ENCODE results near the gene PAFAH2. TPM values are rescaled to one million over a fixed set of nuclear protein-coding genes. Genes with fewer than 3 reads are reported as not detected.

PAFAH2 gene
- total RNA-seq, 3 donors from 2014 or later (not counting 1 experiment from before 2014, with no cell fraction given), result 39.0 to 95.1 (median 68.6) TPM

DNA sequence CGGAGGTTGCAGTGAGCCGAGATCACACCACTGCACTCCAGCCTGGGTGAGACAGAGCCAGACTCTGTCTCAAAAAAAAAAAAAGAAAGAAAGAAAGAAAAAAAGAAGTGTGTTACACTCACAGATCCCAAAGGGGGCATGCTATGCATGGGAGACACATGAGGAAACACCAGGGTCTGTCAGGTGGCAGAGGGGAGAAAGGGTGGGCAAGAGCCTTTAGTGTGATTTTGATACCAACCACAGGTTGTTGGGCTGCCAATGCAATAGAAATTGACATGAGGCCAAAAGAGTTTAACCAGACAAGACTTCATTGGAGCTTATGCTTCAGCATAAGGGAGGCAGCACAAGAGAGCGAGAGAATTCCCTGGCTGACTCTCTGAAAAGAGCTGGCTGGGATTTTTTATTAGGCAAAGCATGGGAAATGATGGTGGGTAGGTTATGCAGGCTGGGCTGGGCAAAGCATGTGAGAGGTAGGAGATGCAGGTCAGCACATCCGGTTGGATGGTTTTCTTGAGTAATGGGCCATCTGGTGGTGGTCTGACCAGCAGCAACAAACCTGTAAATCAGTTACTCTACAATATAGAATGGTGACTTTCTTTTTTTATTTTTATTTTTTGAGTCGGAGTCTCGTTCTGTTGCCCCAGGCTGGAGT is 12.1 kb upstream of the PAFAH2 start:
- Histone ChIP-seq H3K4me3 (ENCODE audit: low read length) (no peak overlapping the region), H3K4me1 (ENCODE audit: control insufficient read depth, insufficient read depth, low read length) (no peaks in the 10 kb centered on the region), H3K9me3 (ENCODE audit: control insufficient read depth, insufficient read depth, low read length) (no peaks in the 10 kb centered on the region), H3K27me3 (ENCODE audit: control insufficient read depth, insufficient read depth, low read length) (no peaks in the 10 kb centered on the region), H3K36me3 (ENCODE audit: control insufficient read depth, insufficient read depth, low read length) (no peaks in the 10 kb centered on the region), H3K27ac (ENCODE audit: low read length) (no peak overlapping the region)
- no peak overlapping the region for H3K27ac Mint-ChIP-seq
- H3K4me3 Mint-ChIP-seq, result no peak overlapping the region
- DNase-seq (no peak), ATAC-seq (no peak)
- peaks cover 0 to 4% of the 10 kb centered on the region in 2 donors for H3K4me1 Mint-ChIP-seq
- 85% methylated on average over 6 of the region's 6 CpGs for WGBS (ENCODE audit: insufficient coverage)
- intact Hi-C loops (cut with micrococcal nuclease), result no loop called here
- TF ChIP-seq CTCF (IDR thresholded peaks at IDR 0.05), result no peak
- no peaks in the 10 kb centered on the region for H3K36me3 Mint-ChIP-seq
- no peaks in the 10 kb centered on the region for H3K9me3 Mint-ChIP-seq
- peaks cover 0 to 10% of the 10 kb centered on the region in 2 donors for H3K27me3 Mint-ChIP-seq (ENCODE audit: low read depth in 2 of 2)

DNA sequence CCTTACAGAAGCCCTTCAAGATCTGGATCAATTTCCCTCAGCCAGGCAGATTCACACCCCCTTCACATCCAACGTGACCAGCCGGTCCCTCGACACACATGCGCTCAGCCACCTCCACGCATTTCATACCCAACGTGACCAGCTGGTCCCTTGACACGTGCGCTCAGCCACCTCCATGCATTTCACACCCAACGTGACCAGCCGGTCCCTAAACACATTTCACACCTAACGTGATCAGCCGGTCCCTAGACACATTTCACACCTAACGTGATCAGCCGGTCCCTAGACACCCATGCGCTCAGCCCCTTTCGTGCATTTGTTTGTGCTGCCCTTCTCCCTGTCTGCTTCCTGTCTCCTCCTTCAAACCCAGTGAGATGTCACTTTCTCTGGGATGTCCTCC is 8.8 kb upstream of the PAFAH2 start:
- ATAC-seq (no peak), DNase-seq (no peak)
- Mint-ChIP-seq H3K4me3 (no peak overlapping the region), H3K27me3 (ENCODE audit: low read depth in 2 of 2) (peaks cover 0 to 15% of the 10 kb centered on the region in 2 donors), H3K36me3 (no peaks in the 10 kb centered on the region), H3K9me3 (no peaks in the 10 kb centered on the region), H3K27ac (no peak overlapping the region), H3K4me1 (peaks cover 0 to 4% of the 10 kb centered on the region in 2 donors)
- H3K4me1 ChIP-seq (ENCODE audit: control insufficient read depth, insufficient read depth, low read length), result no peaks in the 10 kb centered on the region
- H3K27me3 ChIP-seq (ENCODE audit: control insufficient read depth, insufficient read depth, low read length), result no peaks in the 10 kb centered on the region
- no peaks in the 10 kb centered on the region for H3K9me3 ChIP-seq (ENCODE audit: control insufficient read depth, insufficient read depth, low read length)
- WGBS (ENCODE audit: insufficient coverage), result 92% methylated on average over 16 of the region's 16 CpGs
- intact Hi-C loops (cut with micrococcal nuclease), result no loop called here
- no peaks in the 10 kb centered on the region for H3K36me3 ChIP-seq (ENCODE audit: control insufficient read depth, insufficient read depth, low read length)
- no peak overlapping the region for H3K4me3 ChIP-seq (ENCODE audit: low read length)
- no peak overlapping the region for H3K27ac ChIP-seq (ENCODE audit: low read length)
- TF ChIP-seq CTCF (IDR thresholded peaks at IDR 0.05), result no peak

GRCh38 chr1:26005434-26006105 is 7.7 kb upstream of the PAFAH2 start:
- Histone ChIP-seq H3K27me3 (ENCODE audit: control insufficient read depth, insufficient read depth, low read length) (no peaks in the 10 kb centered on the region), H3K4me1 (ENCODE audit: control insufficient read depth, insufficient read depth, low read length) (no peaks in the 10 kb centered on the region), H3K9me3 (ENCODE audit: control insufficient read depth, insufficient read depth, low read length) (no peaks in the 10 kb centered on the region), H3K4me3 (ENCODE audit: low read length) (no peak overlapping the region), H3K36me3 (ENCODE audit: control insufficient read depth, insufficient read depth, low read length) (no peaks in the 10 kb centered on the region), H3K27ac (ENCODE audit: low read length) (no peak overlapping the region)
- no peak for TF ChIP-seq CTCF (IDR thresholded peaks at IDR 0.05)
- peaks cover 0 to 15% of the 10 kb centered on the region in 2 donors for H3K27me3 Mint-ChIP-seq (ENCODE audit: low read depth in 2 of 2)
- H3K36me3 Mint-ChIP-seq, result no peaks in the 10 kb centered on the region
- no peak for DNase-seq
- H3K9me3 Mint-ChIP-seq, result no peaks in the 10 kb centered on the region
- intact Hi-C loops (cut with micrococcal nuclease), result no loop called here
- H3K4me3 Mint-ChIP-seq, result no peak overlapping the region
- peaks cover 0 to 4% of the 10 kb centered on the region in 2 donors for H3K4me1 Mint-ChIP-seq
- no peak overlapping the region for H3K27ac Mint-ChIP-seq
- no peak for ATAC-seq
- WGBS (ENCODE audit: insufficient coverage), result 80% methylated on average over 4 of the region's 4 CpGs

Data from natural killer cell (primary cell).